Measurements from ENCODE around the gene RANBP1. TPM values are rescaled to one million over a fixed set of nuclear protein-coding genes. Genes with fewer than 3 reads are reported as not detected.
A peak's percentile ranks its signal among the peaks of the same experiment; 100 is the strongest.

Gene RANBP1
- total and polyA plus RNA-seq, 2 of the 4 experiments (the other 2 are of a cell fraction) = 173 to 376 TPM

DNA sequence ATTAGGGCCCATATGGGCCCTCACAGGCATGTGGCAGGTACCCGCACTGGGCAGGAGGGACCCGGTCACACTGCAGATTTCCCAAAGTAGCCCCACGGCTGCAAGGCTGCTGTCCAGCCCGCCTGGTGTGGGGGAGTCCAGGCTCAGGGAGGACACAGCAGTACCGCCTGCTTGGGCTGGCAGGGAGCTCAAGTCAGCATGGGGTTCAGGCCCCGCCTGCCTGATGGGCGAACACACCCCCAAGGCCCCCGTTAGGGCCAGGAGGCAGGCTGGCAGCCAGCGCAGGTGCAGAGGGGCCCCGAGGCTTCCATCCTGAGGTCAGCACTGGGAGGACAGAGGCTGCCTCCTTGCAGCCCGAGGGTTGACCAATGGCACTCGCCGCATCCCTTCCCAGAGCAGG is 21.2 kb downstream of the RANBP1 start:
- Histone ChIP-seq H4K8ac (ENCODE audit: low read depth in 2 of 2, low read length in 2 of 2) (no peak overlapping the region), H2BK15ac (ENCODE audit: low read depth, low read length) (no peak overlapping the region), H4K91ac (ENCODE audit: insufficient read depth, low read depth, low read length) (no peak overlapping the region), H3K4me2 (ENCODE audit: low read depth, low read length) (no peak overlapping the region), H3K4ac (ENCODE audit: low read depth, low read length) (no peak overlapping the region), H3K36me3 (ENCODE audit: control insufficient read depth, insufficient read depth, low read length) (peaks cover 6% of the 10 kb centered on the region), H2BK5ac (ENCODE audit: low read depth, low read length, poor library complexity, severe bottlenecking) (no peak overlapping the region), H3K79me1 (ENCODE audit: low read depth in 1 of 2, low read length in 2 of 2) (peaks cover 20 to 93% of the 10 kb centered on the region in 2 experiments), H4K20me1 (ENCODE audit: insufficient read depth, low read length) (peaks cover 84% of the 10 kb centered on the region), H3K56ac (ENCODE audit: extremely low read depth, insufficient read depth, low read length) (no peak overlapping the region), H2AK5ac (ENCODE audit: low read depth, low read length) (no peak overlapping the region), H2AK9ac (replicated peaks; ENCODE audit: low read depth, low read length, poor library complexity) (peak overlapping the region; percentile 45), H3K4me3 (ENCODE audit: insufficient read depth, low read depth, low read length) (no peak overlapping the region), H3K23ac (ENCODE audit: low read depth, low read length) (no peak overlapping the region), H2BK20ac (ENCODE audit: low read depth, low read length) (no peak overlapping the region), H3K9ac (ENCODE audit: low read depth, low read length) (no peak overlapping the region), H3K4me1 (ENCODE audit: control insufficient read depth, insufficient read depth, low read length) (peaks cover 21% of the 10 kb centered on the region), H2AFZ (replicated peaks; ENCODE audit: low read length, poor library complexity) (no peak overlapping the region), H3K27ac (ENCODE audit: insufficient read depth, low read length) (no peak overlapping the region), H3K14ac (replicated peaks; ENCODE audit: low read depth, low read length) (no peak overlapping the region), H3K9me3 (ENCODE audit: control insufficient read depth, insufficient read depth, low read length) (no peaks in the 10 kb centered on the region), H4K5ac (ENCODE audit: low read depth, low read length) (no peak overlapping the region), H3K18ac (ENCODE audit: low read depth, low read length) (no peak overlapping the region), H3K9me1 (ENCODE audit: insufficient read depth, low read length) (peaks cover 15% of the 10 kb centered on the region), H2BK120ac (ENCODE audit: low read depth, low read length) (no peak overlapping the region), H3K27me3 (ENCODE audit: control insufficient read depth, insufficient read depth, low read length) (no peaks in the 10 kb centered on the region)
- DNase-seq (no peak), ATAC-seq (ENCODE audit: low read depth) (no peak)
- BruUV-seq (replicated peaks) = no TSS peak
- 91% methylated on average over 4 of the region's 13 CpGs; no CpG with 5 or more reads in 1 of the 2 experiments for WGBS, 2 experiments (ENCODE audit: extremely low coverage in 2 of 2, insufficient read length in 1 of 2)
- intact Hi-C loops (cut with micrococcal nuclease) (no loop called here), in situ Hi-C loops (cut with MboI; ENCODE audit: low sequenced_read_pairs) (no loop called here), dilution Hi-C loops (cut with HindIII; ENCODE audit: low sequenced_read_pairs, unreplicated experiment) (no loop called here)
- no peak for TF ChIP-seq RCOR1 (IDR thresholded peaks at IDR 0.05; ENCODE audit: insufficient replicate concordance, low read length)
- TF ChIP-seq CEBPB (IDR thresholded peaks at IDR 0.05; ENCODE audit: low read depth, low read length) = no peak
- no peak for TF ChIP-seq SMC3 (IDR thresholded peaks at IDR 0.05; ENCODE audit: low read depth, low read length)
- no peak for TF ChIP-seq RAD21 (IDR thresholded peaks at IDR 0.05; ENCODE audit: low read length)
- no peak for TF ChIP-seq POLR2A (IDR thresholded peaks at IDR 0.05; ENCODE audit: low read depth, low read length)
- TF ChIP-seq MAFK (IDR thresholded peaks at IDR 0.05; ENCODE audit: low read depth, low read length) = no peak
- TF ChIP-seq, protein P1, sequence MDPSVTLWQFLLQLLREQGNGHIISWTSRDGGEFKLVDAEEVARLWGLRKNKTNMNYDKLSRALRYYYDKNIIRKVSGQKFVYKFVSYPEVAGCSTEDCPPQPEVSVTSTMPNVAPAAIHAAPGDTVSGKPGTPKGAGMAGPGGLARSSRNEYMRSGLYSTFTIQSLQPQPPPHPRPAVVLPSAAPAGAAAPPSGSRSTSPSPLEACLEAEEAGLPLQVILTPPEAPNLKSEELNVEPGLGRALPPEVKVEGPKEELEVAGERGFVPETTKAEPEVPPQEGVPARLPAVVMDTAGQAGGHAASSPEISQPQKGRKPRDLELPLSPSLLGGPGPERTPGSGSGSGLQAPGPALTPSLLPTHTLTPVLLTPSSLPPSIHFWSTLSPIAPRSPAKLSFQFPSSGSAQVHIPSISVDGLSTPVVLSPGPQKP (IDR thresholded peaks at IDR 0.05; ENCODE audit: borderline replicate concordance, low read depth, low read length) = no peak
- TF ChIP-seq, protein P2, sequence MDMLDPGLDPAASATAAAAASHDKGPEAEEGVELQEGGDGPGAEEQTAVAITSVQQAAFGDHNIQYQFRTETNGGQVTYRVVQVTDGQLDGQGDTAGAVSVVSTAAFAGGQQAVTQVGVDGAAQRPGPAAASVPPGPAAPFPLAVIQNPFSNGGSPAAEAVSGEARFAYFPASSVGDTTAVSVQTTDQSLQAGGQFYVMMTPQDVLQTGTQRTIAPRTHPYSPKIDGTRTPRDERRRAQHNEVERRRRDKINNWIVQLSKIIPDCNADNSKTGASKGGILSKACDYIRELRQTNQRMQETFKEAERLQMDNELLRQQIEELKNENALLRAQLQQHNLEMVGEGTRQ (IDR thresholded peaks at IDR 0.05; ENCODE audit: low read depth, low read length) = no peak
- TF ChIP-seq BHLHE40 (IDR thresholded peaks at IDR 0.05; ENCODE audit: low read depth, low read length) = no peak
- ChIA-PET POLR2A (ENCODE audit: unreplicated experiment) (no interaction called here), CTCF (no interaction called here)

Data from IMR-90 (cell line).